OCI-LY7 (cell line): ENCODE data around the gene BMAL1. TPM values are rescaled to one million over a fixed set of nuclear protein-coding genes. Genes with fewer than 3 reads are reported as not detected.

Experiments
- BruUV-seq: library from RNA; stranded (reverse); fragments of 400-500 nt; replicated peaks from 2 replicates; lab custom pipeline; 2021; lab: Mats Ljungman, UMichigan
- CTCF ChIA-PET: fragments of 300-600 bp; sonication (Branson Sonifier 250); formaldehyde crosslinking; loops from one replicate; lab custom pipeline; 2022; ENCODE audit warnings: antibody characterized with exemption; ENCODE audit not compliant: unreplicated experiment; lab: Charles Lee
- POLR2A ChIA-PET: fragments of 300-600 bp; sonication (Branson Sonifier 250); formaldehyde crosslinking; loops from one replicate; lab custom pipeline; 2022; ENCODE audit warnings: antibody characterized with exemption; lab: Charles Lee
- DNase-seq: peaks from one replicate; pipeline ENCODE4 v3.0.0-alpha.2; 2015; ENCODE audit warnings: low spot score
- H2AFZ ChIP-seq: fragments of 200-600 bp; sonication (generic), shearing (Covaris generic); 2 replicates; pipeline ENCODE4 v1.6.1; 2014; ENCODE audit warnings: mild to moderate bottlenecking, antibody characterized with exemption, low read length, moderate library complexity
- H3K27ac ChIP-seq: fragments of 200-600 bp; sonication (generic); 2 replicates; pipeline ENCODE4 v1.5.1; 2014; ENCODE audit warnings: mixed run types, low read depth, mild to moderate bottlenecking, moderate library complexity, low read length, inconsistent platforms; ENCODE audit not compliant: poor library complexity, severe bottlenecking
- H3K36me3 ChIP-seq: fragments of 200-600 bp; sonication (generic); 2 replicates; pipeline ENCODE4 v1.6.1; 2014; ENCODE audit warnings: mild to moderate bottlenecking, antibody characterized with exemption, low read length, moderate library complexity, mixed read lengths; ENCODE audit not compliant: insufficient read depth
- H3K4me1 ChIP-seq: fragments of 200-600 bp; sonication (generic); 2 replicates; pipeline ENCODE4 v1.5.1; 2014; ENCODE audit warnings: mild to moderate bottlenecking, low read length; ENCODE audit not compliant: insufficient read depth, poor library complexity, severe bottlenecking
- H3K4me2 ChIP-seq: fragments of 200-600 bp; sonication (generic); 2 replicates; pipeline ENCODE4 v1.6.1; 2014; ENCODE audit warnings: mild to moderate bottlenecking, low read length
- H3K4me3 ChIP-seq: fragments of 200-600 bp; sonication (generic); 2 replicates; pipeline ENCODE4 v1.5.1; 2014; ENCODE audit warnings: mild to moderate bottlenecking, low read depth, low read length; ENCODE audit not compliant: poor library complexity, severe bottlenecking
- H3K79me2 ChIP-seq: fragments of 200-600 bp; sonication (generic); 2 replicates; pipeline ENCODE4 v1.6.1; 2016; ENCODE audit warnings: low read depth, mild to moderate bottlenecking, low read length, moderate library complexity, mixed read lengths; ENCODE audit not compliant: insufficient read depth
- H3K9me2 ChIP-seq: fragments of 200-600 bp; sonication (generic); 2 replicates; pipeline ENCODE4 v1.6.1; 2016; ENCODE audit warnings: mild to moderate bottlenecking, low read length, mixed read lengths; ENCODE audit not compliant: insufficient read depth
- H3K9me3 ChIP-seq: fragments of 200-600 bp; sonication (generic); 2 replicates; pipeline ENCODE4 v1.6.1; 2014; ENCODE audit warnings: mild to moderate bottlenecking, mixed run types, low read length, mixed read lengths
- H4K20me1 ChIP-seq: fragments of 200-600 bp; sonication (generic); 2 replicates; pipeline ENCODE4 v1.6.1; 2014; ENCODE audit warnings: mild to moderate bottlenecking, antibody characterized with exemption, low read length, moderate library complexity, mixed read lengths; ENCODE audit not compliant: insufficient read depth
- CTCF ChIP-seq: fragments of 200-600 bp; sonication (generic); conservative IDR thresholded peaks from 2 replicates; pipeline ENCODE4 v1.5.1; 2014; ENCODE audit warnings: mild to moderate bottlenecking, antibody characterized with exemption, low read length, moderate library complexity, mixed read lengths
- EZH2phosphoT487 ChIP-seq: fragments of 200-600 bp; sonication (generic); IDR thresholded peaks from 2 replicates; pipeline ENCODE4 v1.6.1; 2018; ENCODE audit warnings: low read depth, borderline replicate concordance, mild to moderate bottlenecking, mixed run types, antibody characterized with exemption, low read length, moderate library complexity, mixed read lengths
- intact Hi-C: fragments of 100-400 bp; cut with micrococcal nuclease; formaldehyde crosslinking; loops from one replicate; pipeline ENCODE4 v1.10.0; 2022; ENCODE audit not compliant: unreplicated experiment
- total RNA-seq, 2 experiments: library from RNA; depleted of rRNA in 1 of 2; stranded (reverse); fragments of >200 nt in 1 of 2; shearing (Covaris generic) in 1 of 2; gene quantifications; 2 replicates each; pipeline ENCODE4 v1.2.3, GENCODE V29; 2014 to 2022

BMAL1 gene
- total RNA-seq, 2 experiments from 2014 or later: not detected

DNA sequence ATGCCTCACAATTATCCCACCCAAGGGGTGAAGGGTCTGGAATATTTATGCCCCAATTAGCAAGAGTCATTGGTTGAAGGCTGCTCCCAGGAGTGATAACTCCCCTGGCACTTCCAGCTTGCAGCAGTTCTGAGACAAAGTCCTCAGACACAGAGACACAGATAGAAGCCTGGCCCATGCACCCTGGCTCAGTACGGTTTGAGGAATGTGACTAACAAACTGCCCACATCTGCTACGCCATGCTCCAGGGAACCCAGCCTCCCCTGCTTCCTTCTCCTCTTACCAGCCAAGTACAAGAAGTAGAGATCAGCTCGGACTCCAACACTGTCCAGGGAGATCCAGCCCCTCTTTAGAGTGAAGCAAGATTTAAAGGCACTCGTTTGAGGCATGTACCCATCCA lies 48.5 kb upstream of the BMAL1 start:
- Histone ChIP-seq H4K20me1 (no peaks in the 10 kb centered on the region), H3K4me2 (no peak overlapping the region), H3K27ac (no peak overlapping the region), H2AFZ (no peak overlapping the region), H3K36me3 (no peaks in the 10 kb centered on the region), H3K4me3 (no peak overlapping the region), H3K9me2 (no peaks in the 10 kb centered on the region), H3K9me3 (no peaks in the 10 kb centered on the region), H3K4me1 (no peaks in the 10 kb centered on the region), H3K79me2 (no peaks in the 10 kb centered on the region)
- POLR2A ChIA-PET: no interaction called here
- no peak for DNase-seq
- BruUV-seq: no TSS peak
- CTCF ChIA-PET: no interaction called here
- intact Hi-C loops: no loop called here
- TF ChIP-seq CTCF (no peak), EZH2phosphoT487 (no peak)

DNA sequence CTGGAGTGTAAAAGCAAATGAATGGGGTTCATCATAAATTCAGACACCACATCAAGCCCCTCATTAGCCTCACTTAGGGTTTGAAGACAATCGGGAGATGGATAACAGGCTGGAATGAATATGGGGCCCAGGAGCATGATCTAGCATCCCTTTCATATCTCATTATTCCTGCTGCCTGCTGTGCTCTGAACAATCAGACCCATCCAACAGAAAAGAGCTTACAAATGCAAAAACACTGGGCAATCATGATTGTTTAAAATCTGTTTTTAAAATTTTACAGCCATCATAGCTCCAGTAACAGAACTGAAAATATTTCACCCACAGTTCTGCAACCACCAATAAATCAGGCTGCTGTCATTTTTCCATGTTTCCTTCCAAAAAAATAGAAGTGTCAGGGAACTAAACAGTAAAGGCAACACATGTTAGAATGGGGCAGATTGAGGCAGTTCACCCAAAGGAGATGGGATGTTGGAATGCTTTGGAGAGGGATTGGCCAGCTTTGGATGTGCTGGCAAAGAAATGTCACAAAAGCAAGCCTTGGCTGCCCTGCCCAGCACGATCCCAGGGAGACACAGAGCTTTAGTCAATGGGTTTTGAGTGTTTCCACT lies 47.8 kb upstream of the BMAL1 start:
- ChIA-PET CTCF (no interaction called here), POLR2A (no interaction called here)
- H3K27ac ChIP-seq: no peak overlapping the region
- H3K9me3 ChIP-seq: no peaks in the 10 kb centered on the region
- H4K20me1 ChIP-seq: no peaks in the 10 kb centered on the region
- H3K36me3 ChIP-seq: no peaks in the 10 kb centered on the region
- H3K9me2 ChIP-seq: no peaks in the 10 kb centered on the region
- no peaks in the 10 kb centered on the region for H3K4me1 ChIP-seq
- no peaks in the 10 kb centered on the region for H3K79me2 ChIP-seq
- TF ChIP-seq EZH2phosphoT487: no peak
- no peak for TF ChIP-seq CTCF
- no peak overlapping the region for H3K4me3 ChIP-seq
- no peak for DNase-seq
- H2AFZ ChIP-seq: no peak overlapping the region
- intact Hi-C loops: loop anchor here (10.0 kb wide), 1 partner anchor 895 kb away; no protein-coding TSS in a partner anchor
- no peak overlapping the region for H3K4me2 ChIP-seq
- BruUV-seq: no TSS peak

- intact Hi-C loops: loop anchor here (10.0 kb wide), 1 partner anchor 898 kb away; no protein-coding TSS in a partner anchor
- H3K4me2 ChIP-seq: no peak overlapping the region
- H3K4me3 ChIP-seq: no peak overlapping the region
- ChIA-PET CTCF (no interaction called here), POLR2A (interaction anchor here (0.6 kb wide), 1 partner anchor 96 kb away, joined by 3 read pairs; no protein-coding TSS in a partner anchor)
- no peak for TF ChIP-seq CTCF
- TF ChIP-seq EZH2phosphoT487: no peak
- H3K9me3 ChIP-seq: no peaks in the 10 kb centered on the region
- no peaks in the 10 kb centered on the region for H3K9me2 ChIP-seq
- no peak for DNase-seq
- H3K27ac ChIP-seq: no peak overlapping the region
- H3K36me3 ChIP-seq: no peaks in the 10 kb centered on the region
- no TSS peak for BruUV-seq
- H3K4me1 ChIP-seq: no peaks in the 10 kb centered on the region
- H4K20me1 ChIP-seq: no peaks in the 10 kb centered on the region
- no peak overlapping the region for H2AFZ ChIP-seq
- no peaks in the 10 kb centered on the region for H3K79me2 ChIP-seq
These were observed 44.3 kb upstream of the BMAL1 start for GRCh38 chr11:13233173-13233745.
